Amniotic epithelial cell (primary cell): ENCODE measurements around the gene ACAD8.
"Not testable (repeated sequence)": the region's sequence is repeated elsewhere in the genome, so short reads cannot be mapped to it uniquely, and the experiment has no call there.

Experiments
- DNase-seq: peaks from one replicate; pipeline ENCODE4 v3.0.0-alpha.2; 2010; ENCODE audit warnings: low read depth

The ACAD8 gene

DNA sequence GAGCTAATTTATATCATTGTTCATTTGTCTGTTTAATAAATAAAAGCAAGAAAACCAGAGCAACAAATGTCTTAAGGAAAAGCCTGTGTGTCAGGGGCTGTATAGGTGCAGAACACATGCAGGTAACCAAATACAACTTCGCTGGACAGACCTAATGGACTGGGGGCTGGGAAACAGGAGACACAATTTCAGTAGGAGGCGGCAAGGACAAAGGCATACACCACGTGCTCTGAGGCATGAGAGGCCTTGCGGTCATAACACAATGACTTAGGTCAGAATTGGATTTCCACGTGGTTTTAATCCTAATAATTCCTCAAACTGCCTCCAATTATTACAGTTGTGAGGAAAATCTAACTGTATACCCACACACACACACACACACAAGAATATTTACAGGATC is 14.1 kb downstream of the ACAD8 start:
- DNase-seq = no peak

DNA sequence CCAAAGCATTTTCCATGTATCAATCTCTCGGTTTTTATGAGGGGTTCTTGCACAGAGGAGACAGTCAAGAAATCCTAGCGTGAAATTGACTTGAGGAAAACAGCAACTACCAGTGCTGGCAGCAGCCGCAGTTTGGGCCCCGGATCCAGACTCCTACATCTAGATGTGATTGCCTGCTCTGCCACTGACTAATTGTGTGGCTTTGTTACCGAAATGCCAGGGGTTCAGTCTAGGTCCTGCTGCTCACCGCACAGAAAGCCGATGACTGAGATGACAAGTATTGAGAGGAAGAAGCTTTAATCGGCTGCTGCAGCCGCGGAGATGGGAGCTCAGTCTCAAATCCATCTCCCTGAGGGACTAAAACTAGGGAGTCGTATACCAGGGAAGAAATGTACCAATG is 14.6 kb downstream of the ACAD8 start:
- no peak for DNase-seq

DNA sequence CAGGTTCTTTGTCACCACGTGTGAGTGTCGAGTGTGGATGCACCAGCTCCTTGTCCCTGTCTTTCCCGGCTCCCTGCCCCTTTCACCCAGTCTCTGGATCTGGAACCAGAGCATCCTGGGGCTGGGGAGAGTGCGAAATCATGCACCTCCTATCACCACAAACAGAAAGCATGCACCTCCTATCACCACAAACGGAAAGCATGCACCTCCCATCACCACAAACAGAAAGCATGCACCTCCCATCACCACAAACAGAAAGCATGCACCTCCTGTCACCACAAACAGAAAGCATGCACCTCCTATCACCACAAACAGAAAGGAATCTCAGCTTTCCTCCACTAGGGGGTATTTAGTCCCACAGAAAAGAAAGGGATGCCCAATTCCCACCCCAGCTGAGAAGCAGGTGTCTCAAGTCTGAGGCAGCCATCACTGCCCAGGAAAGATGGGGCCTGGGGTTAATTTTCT is 16.9 kb downstream of the ACAD8 start:
- DNase-seq = peak; percentile 78

DNA sequence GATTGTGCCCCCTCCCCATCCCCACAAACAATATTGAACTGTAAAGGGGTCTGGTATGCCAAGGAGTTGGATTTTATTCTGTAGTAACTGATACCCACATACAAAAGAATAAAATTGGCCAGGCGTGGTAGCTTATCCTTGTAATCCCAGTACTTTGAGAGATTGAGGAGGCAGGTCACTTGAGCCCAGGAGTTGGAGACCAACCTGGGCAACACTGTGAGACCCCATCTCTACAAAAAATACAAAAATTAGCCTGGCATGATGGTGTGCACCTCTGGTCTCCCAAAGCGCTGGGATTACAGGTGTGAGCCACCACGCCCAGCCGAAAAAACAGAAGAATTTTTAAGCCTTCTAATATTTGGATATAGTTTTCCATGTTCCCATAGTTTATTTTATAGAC is 18.6 kb downstream of the ACAD8 start:
- DNase-seq = no peak

DNA sequence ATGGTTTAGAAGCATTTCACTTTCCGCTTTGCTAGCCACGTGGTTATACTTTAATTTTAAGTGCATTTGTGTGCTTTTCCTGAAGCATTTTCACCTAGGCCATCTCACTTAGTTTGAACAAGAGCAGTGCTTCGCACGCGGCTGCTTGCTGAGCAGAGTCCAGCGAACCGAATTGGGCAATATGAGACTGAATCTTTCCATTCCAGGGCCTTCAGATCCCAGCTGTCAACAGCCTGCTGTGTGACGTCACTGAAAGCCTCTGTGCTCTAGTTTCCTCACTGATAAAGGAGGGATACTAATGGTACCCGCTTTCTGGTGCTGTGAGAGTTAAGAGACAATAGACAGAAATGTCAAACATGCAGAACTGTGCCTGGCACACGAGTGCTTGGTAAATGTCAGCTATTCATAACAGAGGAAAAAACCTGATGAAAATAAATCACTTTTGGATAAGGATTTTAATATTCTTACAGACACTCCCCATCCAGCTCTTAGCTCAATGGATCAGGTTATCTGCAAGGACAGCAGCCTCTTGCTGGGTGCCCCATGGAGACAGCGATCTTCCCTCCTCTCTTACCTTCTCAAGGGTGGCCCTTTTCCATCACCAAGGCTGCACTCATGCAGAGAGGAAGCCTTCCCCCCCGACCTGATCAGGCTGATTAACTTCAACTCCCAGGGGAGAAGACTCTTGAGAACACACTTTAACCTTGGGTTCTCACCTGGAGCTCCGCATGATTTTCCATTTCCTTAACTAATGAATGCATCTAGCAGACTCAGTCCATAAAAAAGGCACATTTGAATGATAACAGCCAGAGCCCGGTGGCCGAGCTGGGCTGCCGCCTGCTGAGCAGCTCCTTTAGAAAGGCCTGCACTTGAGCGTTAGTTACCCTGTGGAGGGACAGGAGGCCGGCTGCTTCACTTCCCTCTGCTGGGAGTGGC is 19.3 kb downstream of the ACAD8 start:
- peak; percentile 90 for DNase-seq

DNA sequence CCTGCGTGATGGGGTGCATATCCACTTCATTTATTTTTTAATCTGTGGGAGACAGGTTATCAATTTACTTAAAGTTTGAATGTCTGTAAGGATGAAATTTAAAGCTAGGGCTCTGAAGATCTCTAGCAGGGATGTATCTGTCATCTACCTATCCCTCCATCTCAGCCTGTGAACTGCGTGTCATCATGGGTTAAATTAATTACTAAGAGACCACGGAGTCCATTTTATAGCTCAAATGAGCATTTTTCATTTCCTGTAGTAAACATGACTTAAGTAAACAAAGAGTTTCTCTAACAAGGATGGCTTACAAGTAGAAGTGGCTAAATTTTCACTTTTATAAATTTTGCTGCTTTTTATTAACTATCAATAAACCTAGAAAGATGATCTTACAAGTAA is 19.9 kb downstream of the ACAD8 start:
- no peak for DNase-seq

DNA sequence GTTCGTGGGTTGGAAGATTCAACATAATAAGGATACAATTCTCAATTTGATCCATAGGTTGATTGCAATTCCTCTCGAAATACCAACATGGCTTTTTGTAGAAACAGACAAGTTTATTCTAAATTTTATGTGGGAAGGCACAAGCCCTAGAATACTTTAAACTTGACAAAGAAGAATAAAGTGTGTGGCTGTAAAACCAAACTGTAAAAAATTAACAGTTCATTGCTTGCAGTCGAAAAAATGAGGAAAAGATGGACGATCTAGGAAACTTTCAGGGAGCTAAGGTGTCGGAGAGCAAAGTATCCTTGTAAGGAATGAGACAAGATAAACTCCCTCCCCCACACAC is 21.8 kb downstream of the ACAD8 start:
- DNase-seq = no peak

DNA sequence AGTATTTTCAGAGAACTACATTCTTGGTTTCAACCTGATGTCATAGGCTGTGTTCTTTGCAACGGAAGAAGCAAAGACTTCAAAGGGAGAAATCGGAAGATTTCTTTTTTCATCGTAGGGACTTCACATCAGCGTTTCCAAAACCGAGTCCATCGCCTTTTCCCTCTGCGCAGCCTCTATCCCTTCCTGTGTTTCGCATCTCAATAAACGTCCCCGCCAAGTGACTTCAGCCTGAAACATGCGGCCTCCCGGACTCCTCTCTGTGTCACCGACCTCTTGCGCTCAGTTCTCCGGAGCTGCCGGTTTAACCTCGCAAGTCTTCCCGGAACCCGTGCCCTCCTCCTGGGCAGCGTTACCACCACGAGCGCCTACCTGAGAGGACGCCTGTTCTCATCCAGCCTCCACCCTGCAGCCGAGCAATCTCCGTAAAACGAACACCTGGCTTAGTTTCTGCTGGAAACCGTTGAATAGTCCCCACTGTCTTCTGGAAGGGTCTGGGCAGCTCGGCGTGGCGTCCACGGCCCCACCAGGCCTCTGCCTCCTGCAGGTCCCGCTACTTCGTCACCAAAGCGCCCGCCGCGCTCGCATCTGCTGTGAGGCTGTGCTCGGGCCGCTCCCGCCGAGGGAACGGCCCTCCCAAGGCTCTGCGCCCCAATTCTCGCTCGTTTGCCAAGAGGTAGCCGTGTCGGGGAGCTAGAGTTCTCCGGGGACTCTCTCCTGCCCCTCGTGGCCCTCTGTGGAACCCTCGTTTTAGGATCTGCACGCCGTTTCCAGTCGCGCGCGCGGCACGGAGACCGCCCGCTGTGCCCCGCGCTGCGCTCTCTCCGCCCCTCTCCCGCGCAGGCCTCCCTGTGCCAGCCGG is 22.4 kb downstream of the ACAD8 start, which contains the start of gene GLB1L3:
GLB1L3 (plus strand) TSS at position 846 of the 862 bp plus-strand sequence. CDS start 362 bp downstream, outside the sequence.
- no peak for DNase-seq

DNA sequence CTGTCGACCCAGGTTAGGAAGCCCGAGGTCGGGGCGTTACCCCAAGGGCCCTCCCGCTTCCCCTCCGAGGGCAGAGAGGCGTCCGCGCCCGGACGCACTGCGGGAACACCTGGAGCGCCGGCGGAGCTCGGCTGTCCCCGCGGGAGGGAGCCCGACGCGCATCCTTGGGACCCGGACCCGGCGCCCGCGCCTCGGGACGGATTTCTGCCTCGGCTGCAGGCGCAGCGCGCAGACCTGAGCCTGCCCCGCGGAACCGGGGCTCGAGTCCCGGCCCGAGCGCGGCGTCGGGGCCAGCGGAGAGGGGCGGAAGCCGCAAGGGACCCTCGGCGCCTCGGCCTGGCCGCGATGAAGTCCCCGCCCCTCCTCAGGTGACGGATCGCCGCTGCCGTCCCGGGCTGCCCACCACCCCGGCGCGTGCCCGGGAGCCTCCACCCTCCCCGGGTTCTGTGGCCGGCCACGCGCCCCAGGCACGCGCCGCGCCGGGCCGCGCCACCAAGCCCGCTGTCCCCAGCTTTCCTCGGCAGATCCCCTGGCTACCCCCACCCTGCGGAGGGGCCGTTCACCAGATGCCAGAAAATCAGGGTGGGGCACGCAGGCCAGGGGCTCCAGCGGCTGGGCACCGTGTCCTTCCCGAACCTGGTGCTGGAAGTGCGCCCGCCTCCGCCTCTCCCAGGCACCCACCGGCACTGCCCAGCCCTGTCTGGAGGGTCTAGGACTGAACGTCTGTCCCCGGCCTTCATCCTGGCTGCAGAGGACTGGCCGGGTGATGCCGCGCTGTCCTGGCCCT is 23.2 kb downstream of the ACAD8 start:
- DNase-seq = no peak

DNA sequence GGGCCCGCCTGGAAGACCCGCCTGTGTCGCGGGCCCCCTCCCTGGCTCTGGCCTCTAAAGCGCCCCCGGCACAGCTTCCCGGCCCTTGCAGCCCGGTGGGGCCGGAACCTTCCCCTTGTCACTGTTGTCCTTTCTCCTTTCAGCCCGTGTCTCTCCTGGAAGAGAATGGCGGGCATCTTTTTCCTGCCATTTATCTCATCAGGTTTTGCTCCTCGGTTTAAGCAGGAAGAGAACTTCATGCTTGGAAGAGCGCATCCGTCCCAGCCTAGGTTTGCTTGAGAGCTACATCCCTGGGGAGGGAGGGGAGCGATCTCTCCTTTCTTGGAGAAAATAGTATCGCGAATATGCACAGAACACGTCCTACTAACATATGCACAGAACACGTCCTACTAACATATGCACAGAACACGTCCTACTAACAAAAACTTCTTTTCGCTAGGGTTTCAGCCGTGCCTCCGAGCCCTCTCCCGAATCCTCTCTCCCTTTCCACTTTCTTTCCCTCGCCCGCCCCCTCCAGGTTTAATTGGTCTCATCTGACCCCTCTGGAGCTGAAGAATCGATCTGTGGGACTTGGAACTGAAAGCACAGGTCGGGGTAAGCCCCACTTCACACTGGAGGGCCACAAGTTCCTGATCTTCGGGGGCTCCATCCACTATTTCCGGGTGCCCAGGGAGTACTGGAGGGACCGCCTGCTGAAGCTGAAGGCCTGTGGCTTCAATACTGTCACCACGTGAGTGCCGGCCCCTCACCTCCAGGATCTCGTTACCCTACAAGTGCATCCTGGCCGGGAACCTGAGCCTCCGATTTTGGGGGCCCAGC is 24.0 kb downstream of the ACAD8 start:
- DNase-seq = no peak

DNA sequence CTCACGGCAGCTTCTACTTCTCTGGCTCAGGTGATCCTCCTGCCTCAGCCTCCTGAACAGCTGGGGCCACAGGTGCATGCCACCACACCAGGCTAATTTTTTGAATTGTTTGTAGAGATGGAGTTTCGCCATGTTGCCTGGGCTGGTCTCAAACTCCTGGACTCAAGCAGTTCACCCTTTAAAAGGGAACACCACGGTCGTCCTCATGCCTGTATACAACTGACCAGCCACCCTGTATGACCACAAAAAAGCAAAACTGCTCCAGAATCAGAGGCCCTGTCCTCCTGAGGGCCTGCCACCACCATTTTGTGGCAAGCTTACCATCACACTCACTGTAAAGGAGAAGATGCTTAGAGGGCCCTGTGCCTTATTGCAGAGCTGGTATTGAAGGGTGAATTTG is 25.0 kb downstream of the ACAD8 start:
- DNase-seq = no peak

DNA sequence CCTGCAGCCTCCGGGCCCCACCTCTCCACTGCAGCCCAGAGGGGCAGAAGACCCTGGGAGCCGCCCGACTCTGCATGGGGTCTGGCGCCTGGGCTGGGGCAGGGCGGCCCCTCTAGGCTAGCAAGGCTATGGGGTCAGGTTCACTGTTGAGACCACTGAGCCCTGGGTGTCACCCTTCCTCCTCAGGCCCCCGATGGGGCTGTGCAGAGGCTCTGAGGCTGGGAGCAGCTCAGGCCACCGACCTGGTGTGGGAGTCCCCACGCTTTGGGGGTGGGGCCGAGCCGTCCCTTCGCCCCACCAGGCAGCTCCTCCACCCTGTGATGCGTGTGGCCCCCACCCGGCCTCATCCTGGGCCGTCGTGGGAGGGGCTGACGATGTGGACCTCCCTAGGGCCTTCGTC is 28.3 kb downstream of the ACAD8 start:
- not testable (repeated sequence) for DNase-seq

DNA sequence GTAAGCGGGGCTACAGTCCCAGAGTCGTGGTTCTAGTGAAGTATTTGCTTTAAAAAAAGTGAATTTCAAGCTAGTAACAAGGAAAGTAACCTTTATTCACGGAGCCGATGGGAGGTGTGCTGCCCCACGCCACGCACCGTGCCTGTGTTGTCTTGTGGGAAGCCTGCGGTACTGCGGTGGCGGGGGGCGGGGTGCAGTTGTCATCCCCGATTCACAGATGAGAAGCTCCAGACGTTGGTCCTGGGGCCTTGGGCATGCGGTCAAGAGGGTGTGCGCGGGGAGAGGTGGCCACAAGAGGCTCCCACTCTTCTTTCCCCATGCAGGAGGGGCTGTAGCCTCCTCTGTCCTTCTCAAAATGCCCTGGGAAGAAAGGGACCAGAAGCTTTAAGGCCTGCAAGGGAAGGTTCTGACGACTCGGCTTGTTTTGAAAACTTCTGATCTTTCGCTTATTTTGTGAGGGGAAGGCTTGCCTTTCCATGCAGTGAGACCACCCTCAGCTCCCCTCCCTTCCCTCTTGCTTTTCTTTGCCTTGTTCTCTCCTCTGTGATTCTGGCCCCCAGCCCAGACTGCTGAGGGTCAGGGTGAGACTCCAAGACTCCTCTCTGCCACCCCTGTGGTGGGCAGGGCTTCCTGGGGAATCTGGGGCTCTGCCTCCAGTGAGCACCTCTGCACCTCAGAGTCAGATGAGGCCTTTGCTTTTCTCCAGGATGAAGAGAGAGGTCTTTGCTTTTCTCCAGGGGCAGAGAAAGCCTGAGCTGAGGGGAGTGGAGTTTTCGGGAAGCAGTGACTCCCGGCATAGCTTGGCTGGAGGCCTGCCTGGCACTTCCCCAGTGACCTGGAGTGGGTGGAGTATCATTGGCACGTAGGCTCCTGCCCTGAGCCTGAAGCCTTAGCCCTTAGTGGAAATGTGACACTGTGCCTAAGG is 29.0 kb downstream of the ACAD8 start:
- no peak for DNase-seq

DNA sequence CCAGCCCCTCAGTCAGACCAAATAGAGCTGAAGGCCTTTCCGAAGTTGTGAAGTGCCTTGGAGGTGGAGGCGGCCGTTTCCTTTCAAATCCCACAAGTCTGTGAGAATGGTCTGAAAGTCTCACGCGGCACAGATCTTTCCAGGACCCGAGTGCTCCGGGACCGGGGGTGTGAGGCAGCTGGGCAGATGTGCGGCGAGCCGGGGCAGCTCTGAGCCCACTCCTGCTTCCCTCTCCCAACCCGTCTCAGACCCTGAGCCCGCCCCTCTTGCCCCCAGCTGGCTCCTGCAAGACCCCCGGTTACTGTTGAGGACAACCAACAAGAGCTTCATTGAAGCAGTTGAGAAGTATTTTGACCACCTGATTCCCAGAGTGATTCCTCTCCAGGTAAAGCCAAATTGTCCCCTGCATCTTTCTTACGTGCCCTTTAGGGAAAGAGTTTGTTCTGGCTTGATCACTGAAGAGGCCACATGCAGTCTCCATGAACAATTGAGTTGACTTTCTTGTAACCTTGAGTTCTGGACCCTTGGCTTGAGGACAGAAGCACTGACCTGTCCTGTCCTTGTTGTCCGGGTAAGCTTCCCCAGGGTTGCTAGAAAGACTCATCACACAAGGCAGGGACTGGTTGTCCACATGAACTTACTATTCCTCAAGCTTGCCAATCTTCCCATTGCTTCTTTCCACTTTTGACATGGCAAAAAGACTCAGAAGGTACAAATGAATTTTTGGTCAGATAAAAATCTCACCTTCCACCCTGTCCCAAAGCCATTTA is 30.3 kb downstream of the ACAD8 start:
- no peak for DNase-seq

DNA sequence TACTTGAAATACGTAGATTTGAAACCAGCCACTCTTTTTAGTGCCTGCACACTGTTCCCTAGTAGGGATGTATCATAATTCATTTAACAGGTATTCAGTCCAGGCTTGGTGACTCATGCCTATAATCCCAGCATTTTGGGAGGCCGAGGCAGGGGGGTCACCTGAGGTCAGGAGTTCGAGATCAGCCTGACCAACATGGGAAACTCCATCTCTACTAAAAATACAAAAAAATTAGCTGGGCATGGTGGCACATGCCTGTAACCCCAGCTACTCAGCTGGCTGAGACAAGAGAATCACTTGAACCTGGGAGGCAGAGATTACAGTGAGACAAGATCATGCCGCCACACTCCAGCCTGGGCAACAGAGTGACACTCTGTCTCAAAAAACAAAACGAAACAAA is 31.0 kb downstream of the ACAD8 start:
- DNase-seq = not testable (repeated sequence)

DNA sequence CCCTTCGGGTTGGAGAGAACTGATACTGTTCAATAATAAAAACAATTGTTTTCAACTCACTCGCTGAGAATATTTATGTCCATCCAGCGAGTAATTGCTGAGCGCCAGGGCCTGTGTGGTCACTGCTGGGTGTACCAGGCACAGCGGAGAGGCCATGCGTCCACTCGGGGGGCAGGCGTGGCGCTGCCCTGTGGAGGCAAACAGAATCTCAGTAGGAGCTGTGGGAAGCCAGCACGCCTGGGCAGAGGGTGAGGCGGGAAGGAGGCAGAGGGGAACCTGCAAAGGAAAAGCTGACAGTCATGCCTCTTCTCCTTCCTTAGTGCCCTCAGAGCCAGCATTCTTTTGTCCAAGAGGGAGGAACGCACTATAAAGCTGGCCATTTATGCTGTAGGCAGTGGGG is 34.2 kb downstream of the ACAD8 start:
- DNase-seq = no peak

DNA sequence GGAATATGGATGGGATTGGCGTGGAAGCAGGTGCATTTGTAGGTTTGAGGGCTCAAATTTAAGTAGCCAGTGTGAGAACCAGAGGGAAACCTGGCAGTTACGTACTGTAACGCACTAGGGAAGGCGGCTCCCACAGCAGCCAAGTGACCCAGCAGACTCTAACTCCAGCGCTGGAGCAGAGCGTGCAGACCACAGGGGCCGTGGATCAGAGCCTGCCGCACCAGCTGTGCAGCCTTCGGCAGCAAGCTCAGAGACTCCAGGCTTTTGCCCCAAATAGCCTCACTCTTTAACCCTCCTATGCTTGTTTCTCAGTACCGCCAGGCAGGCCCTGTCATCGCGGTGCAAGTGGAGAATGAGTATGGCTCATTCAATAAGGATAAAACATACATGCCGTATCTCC is 35.1 kb downstream of the ACAD8 start:
- no peak for DNase-seq

DNA sequence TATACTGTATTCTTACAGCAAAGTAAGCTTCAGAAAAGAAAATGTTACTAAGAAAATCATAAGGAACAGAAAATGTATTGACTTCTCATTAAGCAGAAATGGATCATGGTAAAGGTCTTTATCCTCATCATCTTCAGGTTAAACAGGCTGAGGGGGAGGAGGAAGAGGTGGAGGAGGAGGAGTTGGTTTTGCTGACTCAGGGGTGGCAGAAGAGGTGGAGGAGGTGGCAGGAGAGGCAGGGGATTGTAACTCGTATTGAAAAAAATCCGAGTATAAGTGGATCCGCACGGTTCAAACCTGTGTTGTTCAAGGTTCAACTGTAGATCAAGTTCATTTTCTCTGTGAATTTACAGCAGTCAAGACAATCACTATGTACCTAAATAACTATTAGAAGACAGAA is 35.8 kb downstream of the ACAD8 start:
- DNase-seq = no peak

DNA sequence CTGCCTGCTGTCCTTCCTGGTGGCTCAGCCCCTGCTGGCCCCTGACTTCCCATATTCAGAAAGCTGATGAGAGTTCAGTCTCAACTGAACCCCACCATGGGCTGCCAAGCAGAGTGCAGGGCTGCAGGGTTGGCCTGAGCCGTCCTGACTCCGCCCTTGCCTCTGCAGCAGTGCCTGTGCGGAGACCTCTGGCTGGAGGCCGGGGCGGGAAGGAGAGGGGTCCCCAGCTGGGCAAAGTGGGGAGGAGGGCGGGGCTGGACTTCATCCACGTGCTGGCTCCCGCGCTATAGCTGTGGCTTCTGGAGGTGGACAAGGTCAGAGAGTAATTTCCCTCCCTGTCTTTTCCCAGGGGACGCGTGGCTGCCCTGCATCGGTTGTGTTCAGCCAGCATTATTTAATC is 36.4 kb downstream of the ACAD8 start:
- DNase-seq = no peak
